K562 (cell line): ENCODE measurements around the gene GNAL. TPM values are rescaled to one million over a fixed set of nuclear protein-coding genes. Genes with fewer than 3 reads are reported as not detected.
A peak's percentile ranks its signal among the peaks of the same experiment; 100 is the strongest.

Source experiments
- ATAC-seq: fragments of 200-7000 bp; cut with Tn5 transposase; 3 replicates; pipeline ENCODE4 v1.9.1; 2020; ENCODE audit warnings: moderate library complexity
- BruUV-seq: library from RNA; stranded (reverse); fragments of 400-500 nt; replicated peaks from 2 replicates; lab custom pipeline; 2021; lab: Mats Ljungman, UMichigan
- CTCF ChIA-PET: fragments of 300-600 bp; formaldehyde crosslinking; extraction: SDS; loops from one replicate; lab custom pipeline; 2021; ENCODE audit warnings: low intra/inter-chr PET ratio; lab: Yijun Ruan, JAX
- POLR2A ChIA-PET: fragments of 300-600, 350-650 bp; sonication (Branson Sonifier 250); formaldehyde crosslinking; extraction: SDS; loops from one replicate; lab custom pipeline; 2021; ENCODE audit warnings: antibody characterized with exemption, inconsistent platforms; lab: Yijun Ruan, JAX
- DNase-seq, 4 experiments: peaks; one replicate each; pipeline versions ENCODE4 v3.0.0 to v3.0.0-alpha.2; 2011 to 2018; ENCODE audit warnings: low spot score in 3 of 4, mixed read lengths in 3 of 4; ENCODE audit errors: extremely low read depth in 1 of 4
- FAIRE-seq: peaks from 2 replicates; lab custom pipeline; 2011; peaks lifted over from hg19 to GRCh38; lab: Jason Lieb, UNC
- H2AFZ ChIP-seq: 2 replicates; pipeline ENCODE4 v1.6.0; 2011; ENCODE audit warnings: low read depth, low read length, control low read depth, inconsistent platforms
- H3K27ac ChIP-seq: fragments of 200-600 bp; 3 replicates; pipeline ENCODE4 v1.8.0; 2011; ENCODE audit warnings: low read depth, mild to moderate bottlenecking, control low read depth, inconsistent platforms, low read length, moderate library complexity, mixed read lengths; ENCODE audit errors: extremely low read depth
- H3K27me3 ChIP-seq, 2 experiments: fragments of 300-600 bp in 1 of 2; 2 replicates in 1 of 2; 3 replicates in 1 of 2; pipeline versions ENCODE4 v1.6.0 to v1.8.0; 2011; ENCODE audit warnings: inconsistent platforms in 2 of 2, low read length in 2 of 2, mild to moderate bottlenecking in 1 of 2, mixed read lengths in 1 of 2, moderate library complexity in 1 of 2; ENCODE audit not compliant: control insufficient read depth in 2 of 2, insufficient read depth in 2 of 2
- H3K36me3 ChIP-seq: fragments of 300-600 bp; 3 replicates; pipeline ENCODE4 v1.8.0; 2011; ENCODE audit warnings: mild to moderate bottlenecking, low read length, inconsistent platforms; ENCODE audit not compliant: control insufficient read depth, insufficient read depth
- H3K4me1 ChIP-seq, 2 experiments: fragments of 200-600 bp in 1 of 2; replicated peaks in 1 of 2; 2 replicates in 1 of 2; 3 replicates in 1 of 2; pipeline versions ENCODE4 v1.5.1 to v1.8.0; 2011; ENCODE audit warnings: inconsistent platforms in 2 of 2, low read length in 2 of 2, mild to moderate bottlenecking in 1 of 2, mixed read lengths in 1 of 2, moderate library complexity in 1 of 2; ENCODE audit not compliant: control insufficient read depth in 2 of 2, insufficient read depth in 2 of 2
- H3K4me2 ChIP-seq: 2 replicates; pipeline ENCODE4 v1.6.1; 2011; ENCODE audit warnings: low read length, control low read depth, inconsistent platforms, mixed read lengths; ENCODE audit not compliant: insufficient read depth
- H3K4me3 ChIP-seq: fragments of 200-600 bp; sonication (generic), shearing (Covaris generic); 2 replicates; pipeline ENCODE4 v1.5.1; 2016; ENCODE audit warnings: control low read depth, inconsistent platforms
- H3K79me2 ChIP-seq: fragments of 200-600 bp; 3 replicates; pipeline ENCODE4 v1.8.0; 2011; ENCODE audit warnings: low read length, inconsistent platforms; ENCODE audit not compliant: control insufficient read depth, insufficient read depth
- H3K9ac ChIP-seq, 2 experiments: 2 replicates each; pipeline versions ENCODE4 v1.6.0 to v1.6.1; 2011; ENCODE audit warnings: low read depth in 2 of 2, low read length in 2 of 2, control low read depth in 1 of 2, inconsistent platforms in 1 of 2, mild to moderate bottlenecking in 1 of 2, mixed read lengths in 1 of 2; ENCODE audit not compliant: insufficient read depth in 1 of 2
- H3K9me1 ChIP-seq: one replicate; pipeline ENCODE4 v1.6.0; 2011; ENCODE audit warnings: inconsistent platforms, mild to moderate bottlenecking, low read length, moderate library complexity; ENCODE audit not compliant: control insufficient read depth, insufficient read depth
- H3K9me3 ChIP-seq: replicated peaks from 2 replicates; pipeline ENCODE4 v1.5.1; 2011; ENCODE audit warnings: low read depth, low read length, inconsistent platforms; ENCODE audit not compliant: control insufficient read depth, insufficient read depth
- H4K20me1 ChIP-seq: replicated peaks from 2 replicates; pipeline ENCODE4 v1.6.1; 2011; ENCODE audit warnings: low read length, inconsistent platforms, mixed read lengths; ENCODE audit not compliant: control insufficient read depth, insufficient read depth
- ATF7 ChIP-seq: fragments of 450-650 bp; IDR thresholded peaks from 2 replicates; pipeline ENCODE4 v1.7.1; 2014; ENCODE audit warnings: mild to moderate bottlenecking, moderate library complexity
- C11orf30 ChIP-seq: fragments of 450-650 bp; IDR thresholded peaks from 2 replicates; pipeline ENCODE4 v1.6.1; 2016; ENCODE audit warnings: low read depth, mild to moderate bottlenecking
- CBX1 ChIP-seq: sonication (generic); IDR thresholded peaks from 2 replicates; pipeline ENCODE4 v1.6.1; 2016; ENCODE audit warnings: antibody characterized with exemption, low read depth, mild to moderate bottlenecking
- ILF3 ChIP-seq: fragments of 450-650 bp; IDR thresholded peaks from 2 replicates; pipeline ENCODE4 v1.6.1; 2018; ENCODE audit warnings: antibody characterized with exemption, mild to moderate bottlenecking, moderate library complexity, borderline replicate concordance
- MTF1 ChIP-seq: fragments of 250-450 bp; sonication (Bioruptor Pico); IDR thresholded peaks from 2 replicates; pipeline ENCODE4 v1.9.0; 2021; ENCODE audit warnings: moderate library complexity, mild to moderate bottlenecking, inconsistent platforms, borderline replicate concordance
- MXI1 ChIP-seq: IDR thresholded peaks from 2 replicates; pipeline ENCODE4 v1.6.1; 2011; ENCODE audit warnings: low read depth, mild to moderate bottlenecking, improper control_type of control experiment, low read length
- PKNOX1 ChIP-seq: fragments of 450-650 bp; IDR thresholded peaks from 2 replicates; pipeline ENCODE4 v1.6.1; 2016
- SMARCA4 ChIP-seq: fragments of 450-650 bp; IDR thresholded peaks from 2 replicates; pipeline ENCODE4 v1.6.1; 2016
- SRSF7 ChIP-seq: fragments of 200-400 bp; formaldehyde crosslinking; optimal IDR thresholded peaks from 2 replicates; pipeline ENCODE3; 2017; ENCODE audit warnings: mild to moderate bottlenecking, low read depth, low read length
- ZNF551 ChIP-seq: fragments of 250-450 bp; sonication (Bioruptor Pico); IDR thresholded peaks from 2 replicates; pipeline ENCODE4 v1.5.0; 2021; ENCODE audit warnings: mild to moderate bottlenecking, moderate library complexity
- ZNF785 ChIP-seq: fragments of 250-450 bp; sonication (Bioruptor Pico); IDR thresholded peaks from 2 replicates; pipeline ENCODE4 v1.4.0; 2020; ENCODE audit warnings: mild to moderate bottlenecking
- WGBS: fragments of 100-300 bp; shearing (Covaris generic); methylation state at CpG from one replicate; pipeline ENCODE4 v1.1.6; 2016; ENCODE audit warnings: low coverage, mixed read lengths; ENCODE audit not compliant: insufficient coverage; ENCODE audit errors: missing lambda C conversion rate; 5-methylcytosine and 5-hydroxymethylcytosine counted together
- in situ Hi-C: fragments of 300-500 bp; cut with MboI; formaldehyde crosslinking; loops from 4 replicates; pipeline ENCODE4 v1.15.0; 2018; ENCODE audit warnings: inconsistent platforms, mixed read lengths
- intact Hi-C: fragments of 100-400 bp; cut with micrococcal nuclease; formaldehyde crosslinking; loops from 2 replicates; pipeline ENCODE4 v1.14.2; 2022
- polyA plus RNA-seq, 8 experiments: library from polyadenylated mRNA; depleted of rRNA in 4 of 8; stranded (reverse) in 5 of 8; unstranded in 3 of 8; fragments of >200 nt; fragmentation: Nextera tagmentation in 2 of 8; fragmentation: Illumina TruSeq in 1 of 8; extraction: Ambion mirVana in 2 of 8; extraction: Trizol in 1 of 8; gene quantifications; 2 replicates each; pipeline versions ENCODE4 v1.2.1 to v1.2.3, GENCODE V29; 2011 to 2014; ENCODE audit warnings: inconsistent platforms in 1 of 8, missing spikeins in 1 of 8
- total RNA-seq, 7 experiments: library from RNA; depleted of rRNA in 6 of 7; stranded (reverse); fragments of >200 nt in 6 of 7; fragmentation: Illumina TruSeq in 2 of 7; extraction: Trizol in 2 of 7; gene quantifications; 2 replicates each; pipeline versions ENCODE4 v1.2.1 to v1.2.3, GENCODE V29; 2011 to 2021; ENCODE audit warnings: low replicate concordance in 1 of 7

GNAL gene
- total and polyA plus RNA-seq, 9 of the 15 experiments (the other 6 are each of a cell fraction or from before 2014, with no cell fraction given), result under 0.01 to 0.10 (median 0.01) TPM; not detected in 5

GRCh38 chr18:11849279-11849678 lies 160.2 kb downstream of the GNAL start (continued):
- TF ChIP-seq MTF1 (CRISPR knock-in tag), result no peak
- TF ChIP-seq ZNF551 (CRISPR knock-in tag), result no peak
- TF ChIP-seq SMARCA4, result 0 out of 2 replicates have a peak, but pooled peaks have one; percentile 51
- no peak for TF ChIP-seq SRSF7

- in situ Hi-C loops (no loop called here), intact Hi-C loops (no loop called here)
- WGBS, result 3% methylated on average over 17 of the region's 17 CpGs
- Histone ChIP-seq H3K9ac (peak overlapping the region; percentile 87 to 96), H3K27ac (peak overlapping the region; percentile 83), H3K4me1 (peaks cover 16 to 17% of the 10 kb centered on the region in 2 experiments; a peak in 4 of 5 replicates), H3K36me3 (0 out of 3 replicates have a peak, but pooled peaks cover 2% of the 10 kb centered on the region), H3K4me3 (peak overlapping the region; percentile 97), H2AFZ (peak overlapping the region; percentile 97), H3K9me3 (no peaks in the 10 kb centered on the region), H4K20me1 (0 out of 2 replicates have a peak, but pooled peaks cover 4% of the 10 kb centered on the region), H3K4me2 (peak overlapping the region; percentile 100), H3K27me3 (no peaks in the 10 kb centered on the region), H3K9me1 (no peaks in the 10 kb centered on the region), H3K79me2 (peaks cover 24% of the 10 kb centered on the region)
- ChIA-PET POLR2A (interaction anchor here (0.9 to 1.3 kb wide), 3 partner anchors 10 to 30 kb away, joined by 3 to 4 read pairs (median 3); no protein-coding TSS in a partner anchor), CTCF (no interaction called here)
- ATAC-seq (peak; percentile 69), FAIRE-seq (peak; percentile 76), DNase-seq (peak; percentile 42 to 78 (median 48))
- no TSS peak for BruUV-seq
- TF ChIP-seq SRSF7, result no peak
- 0 out of 2 replicates have a peak, but pooled peaks have one; percentile 1 for TF ChIP-seq MXI1
- peak; percentile 65 for TF ChIP-seq ATF7
- no peak for TF ChIP-seq C11orf30
- no peak for TF ChIP-seq CBX1
- peak; percentile 87 for TF ChIP-seq PKNOX1
- TF ChIP-seq ZNF785, result no peak
- TF ChIP-seq ILF3, result no peak
These were observed 161.0 kb downstream of the GNAL start for GRCh38 chr18:11849841-11850634.
